MM.1S (cell line): ENCODE measurements around the gene EIF1AX.

Source experiments
- DNase-seq: peaks from one replicate; pipeline ENCODE4 v3.0.0-alpha.2; 2015
- H2AFZ ChIP-seq: fragments of 300-600 bp; sonication (generic); 2 replicates; pipeline ENCODE4 v1.6.0; 2016; ENCODE audit warnings: antibody characterized with exemption, low read length
- H3F3A ChIP-seq: fragments of 300-600 bp; sonication (generic); 2 replicates; pipeline ENCODE4 v1.6.1; 2016; ENCODE audit warnings: mild to moderate bottlenecking, antibody characterized with exemption, low read length, moderate library complexity, mixed read lengths; ENCODE audit not compliant: insufficient read depth
- H3K27ac ChIP-seq: fragments of 300-600 bp; sonication (generic); 2 replicates; pipeline ENCODE4 v1.5.1; 2016; ENCODE audit warnings: mild to moderate bottlenecking, low read length
- H3K27me3 ChIP-seq: fragments of 300-600 bp; sonication (generic); replicated peaks from 2 replicates; pipeline ENCODE4 v1.6.0; 2016; ENCODE audit warnings: low read length; ENCODE audit not compliant: insufficient read depth
- H3K36me3 ChIP-seq: fragments of 300-600 bp; sonication (generic); replicated peaks from 2 replicates; pipeline ENCODE4 v1.6.1; 2016; ENCODE audit warnings: mild to moderate bottlenecking, low read length, mixed read lengths; ENCODE audit not compliant: insufficient read depth
- H3K4me1 ChIP-seq: fragments of 300-600 bp; sonication (generic); 2 replicates; pipeline ENCODE4 v1.6.1; 2016; ENCODE audit warnings: low read length, mixed read lengths
- H3K4me2 ChIP-seq: fragments of 300-600 bp; sonication (generic); 2 replicates; pipeline ENCODE4 v1.6.0; 2016; ENCODE audit warnings: low read depth, low read length
- H3K4me3 ChIP-seq: fragments of 300-600 bp; sonication (generic); 2 replicates; pipeline ENCODE4 v1.5.1; 2016; ENCODE audit warnings: low read length, mixed read lengths
- H3K79me2 ChIP-seq: fragments of 300-600 bp; sonication (generic); 2 replicates; pipeline ENCODE4 v1.6.1; 2016; ENCODE audit warnings: mixed run types, low read length, mixed read lengths
- H3K9ac ChIP-seq: fragments of 300-600 bp; sonication (generic); 2 replicates; pipeline ENCODE4 v1.6.1; 2016; ENCODE audit warnings: low read length, mixed read lengths
- H3K9me2 ChIP-seq: fragments of 300-600 bp; sonication (generic); replicated peaks from 2 replicates; pipeline ENCODE4 v1.6.1; 2016; ENCODE audit warnings: mild to moderate bottlenecking, low read length, mixed read lengths; ENCODE audit not compliant: insufficient read depth
- H3K9me3 ChIP-seq: fragments of 300-600 bp; sonication (generic); replicated peaks from 2 replicates; pipeline ENCODE4 v1.6.1; 2016; ENCODE audit warnings: mild to moderate bottlenecking, low read length, mixed read lengths; ENCODE audit not compliant: insufficient read depth
- H4K20me1 ChIP-seq: fragments of 300-600 bp; sonication (generic); 2 replicates; pipeline ENCODE4 v1.6.1; 2016; ENCODE audit warnings: mild to moderate bottlenecking, low read length, moderate library complexity, mixed read lengths; ENCODE audit not compliant: insufficient read depth
- CTCF ChIP-seq: fragments of 300-600 bp; sonication (generic); IDR thresholded peaks from 2 replicates; pipeline ENCODE4 v1.5.1; 2016; ENCODE audit warnings: antibody characterized with exemption, low read length, mixed read lengths
- EZH2 ChIP-seq: fragments of 300-600 bp; sonication (generic); optimal IDR thresholded peaks from 2 replicates; pipeline ENCODE3; 2017; ENCODE audit warnings: low read depth, mild to moderate bottlenecking, antibody characterized with exemption, low read length, mixed read lengths
- EZH2phosphoT487 ChIP-seq: fragments of 300-600 bp; sonication (generic); IDR thresholded peaks from 2 replicates; pipeline ENCODE4 v1.6.1; 2018; ENCODE audit warnings: antibody characterized with exemption, low read length

Gene EIF1AX

DNA sequence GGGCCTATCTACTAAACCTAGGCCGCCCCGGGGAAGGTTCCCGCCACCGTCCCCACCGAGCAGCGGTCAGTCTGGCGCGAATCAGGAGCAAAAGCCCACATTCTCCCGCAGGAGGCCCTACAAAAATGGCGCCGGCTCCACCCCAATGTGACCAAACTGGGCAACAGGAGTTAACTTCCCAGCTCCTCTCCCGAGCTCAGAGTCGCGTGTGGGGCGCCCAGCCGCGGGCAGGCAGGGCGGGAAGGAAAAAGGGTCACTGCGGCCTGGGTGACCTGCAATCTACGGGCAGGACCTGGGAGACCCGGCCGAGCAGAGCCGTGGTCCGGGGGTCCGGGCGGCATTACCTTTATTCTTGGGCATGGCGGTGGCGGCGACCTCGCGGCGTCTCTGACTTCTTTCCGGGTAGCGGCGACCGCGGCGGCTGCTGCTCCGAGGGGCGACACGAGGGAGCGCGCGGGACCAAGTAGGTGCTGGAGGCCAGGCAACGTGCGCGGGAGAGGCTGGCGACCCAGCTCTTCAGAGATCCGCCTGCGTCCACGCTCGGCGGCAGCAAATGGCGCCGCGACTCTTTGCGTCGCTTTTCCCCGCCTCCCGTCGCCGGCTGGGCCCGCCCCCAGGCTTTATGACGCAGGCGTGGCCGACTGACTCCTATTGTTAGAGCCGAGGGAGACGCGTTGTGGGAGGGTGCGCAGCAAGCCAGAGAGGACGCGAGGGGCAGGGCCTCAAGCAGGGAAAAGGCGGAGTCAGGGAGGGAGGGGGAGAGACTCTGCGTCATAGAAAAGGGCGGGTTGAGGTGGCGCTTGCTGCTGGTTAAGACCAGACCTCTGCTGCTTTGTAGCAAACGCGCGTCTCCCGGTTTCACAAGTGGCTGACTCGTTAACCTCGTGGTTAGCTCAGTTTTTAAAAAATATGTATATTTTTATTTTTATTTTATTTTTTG is at the start of gene EIF1AX:
TSS of gene EIF1AX (minus strand) at position 558 of the 940 bp plus-strand sequence. CDS start at position 360, 198 bp downstream.
- Histone ChIP-seq H3K27me3 (no peaks in the 10 kb centered on the region), H3K9me2 (no peaks in the 10 kb centered on the region), H3K79me2 (peaks cover 48% of the 10 kb centered on the region), H3K9ac (peak within 1 kb of the TSS; percentile 88), H3K4me1 (peaks cover 4% of the 10 kb centered on the region; the same call in 1 of the 2 replicates), H3K36me3 (peaks cover 8% of the 10 kb centered on the region), H3K4me2 (peak within 1 kb of the TSS; percentile 73), H3K9me3 (no peaks in the 10 kb centered on the region), H2AFZ (no peak within 1 kb of the TSS; the same call in 1 of the 2 replicates), H3F3A (no peaks in the 10 kb centered on the region), H4K20me1 (peaks cover 8% of the 10 kb centered on the region), H3K4me3 (peak within 1 kb of the TSS; percentile 81), H3K27ac (peak within 1 kb of the TSS; percentile 58; the same call in 1 of the 2 replicates)
- TF ChIP-seq CTCF: no peak
- DNase-seq: peak; percentile 96

DNA sequence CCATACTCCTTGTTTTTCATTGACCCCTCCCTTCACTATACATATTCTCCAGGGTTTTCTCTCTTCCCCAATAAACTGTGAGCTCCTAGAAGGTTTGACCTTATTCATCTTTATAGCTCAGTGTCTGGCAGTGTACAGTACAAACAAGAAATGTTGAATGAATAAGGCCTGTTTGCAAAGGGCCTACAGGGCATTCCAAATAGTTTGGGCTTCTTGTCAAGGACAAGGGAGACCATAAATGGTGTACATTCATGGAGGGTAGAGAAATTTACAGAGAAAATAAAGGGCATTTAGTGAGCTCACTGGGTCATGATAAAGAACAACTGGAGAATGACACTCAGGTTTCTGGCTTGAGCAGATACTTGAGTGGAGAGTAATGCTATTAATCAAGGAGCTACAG is 47.5 kb upstream of the EIF1AX start:
- Histone ChIP-seq H3K9me2 (no peaks in the 10 kb centered on the region), H4K20me1 (no peaks in the 10 kb centered on the region), H3K4me1 (no peaks in the 10 kb centered on the region), H3K9me3 (no peaks in the 10 kb centered on the region), H3K27me3 (no peaks in the 10 kb centered on the region), H3K79me2 (no peaks in the 10 kb centered on the region), H3F3A (no peaks in the 10 kb centered on the region), H3K36me3 (no peaks in the 10 kb centered on the region), H3K4me2 (no peak overlapping the region), H2AFZ (no peak overlapping the region), H3K27ac (no peak overlapping the region), H3K4me3 (no peak overlapping the region), H3K9ac (no peak overlapping the region)
- DNase-seq: no peak
- TF ChIP-seq EZH2phosphoT487 (no peak), CTCF (no peak), EZH2 (no peak)

- no peak overlapping the region for H3K4me2 ChIP-seq
- no peaks in the 10 kb centered on the region for H3K4me1 ChIP-seq
- DNase-seq: no peak
- TF ChIP-seq CTCF (no peak), EZH2 (no peak), EZH2phosphoT487 (no peak)
- no peaks in the 10 kb centered on the region for H3K9me2 ChIP-seq
- H3K36me3 ChIP-seq: no peaks in the 10 kb centered on the region
- no peaks in the 10 kb centered on the region for H3K27me3 ChIP-seq
- H3K9me3 ChIP-seq: no peaks in the 10 kb centered on the region
- no peak overlapping the region for H3K27ac ChIP-seq
- H3K9ac ChIP-seq: no peak overlapping the region
- no peaks in the 10 kb centered on the region for H4K20me1 ChIP-seq
- no peak overlapping the region for H2AFZ ChIP-seq
- H3K79me2 ChIP-seq: no peaks in the 10 kb centered on the region
- H3K4me3 ChIP-seq: no peak overlapping the region
- no peaks in the 10 kb centered on the region for H3F3A ChIP-seq
Observed at GRCh38 chrX:20181598-20182329, 40.1 kb upstream of the EIF1AX start.
